Mesodermal cell (in vitro differentiated cells): Measurements from ENCODE around the gene DAGLA.

Experiments used
- H3K27ac ChIP-seq: 2 replicates; pipeline ENCODE4 v1.7.0; 2013; ENCODE audit warnings: mild to moderate bottlenecking, low read depth, low read length, moderate library complexity; ENCODE audit not compliant: severe bottlenecking
- H3K36me3 ChIP-seq: 2 replicates; pipeline ENCODE4 v1.7.1; 2013; ENCODE audit warnings: mild to moderate bottlenecking, low read length, moderate library complexity; ENCODE audit not compliant: control insufficient read depth, insufficient read depth
- H3K4me1 ChIP-seq: one replicate; pipeline ENCODE4 v1.7.1; 2013; ENCODE audit warnings: mild to moderate bottlenecking, low read length; ENCODE audit not compliant: insufficient read depth, control insufficient read depth, poor library complexity, severe bottlenecking
- H3K4me3 ChIP-seq: 2 replicates; pipeline ENCODE4 v1.7.0; 2013; ENCODE audit warnings: low read length, control low read depth, mild to moderate bottlenecking; ENCODE audit not compliant: insufficient read depth, poor library complexity, severe bottlenecking; ENCODE audit errors: extremely low read depth
- H3K9me3 ChIP-seq: 2 replicates; pipeline ENCODE4 v1.7.1; 2013; ENCODE audit warnings: mild to moderate bottlenecking, low read length, moderate library complexity; ENCODE audit not compliant: control insufficient read depth
- WGBS, 2 experiments: methylation state at CpG; one replicate each; pipeline ENCODE4 v1.1.5; 2013; ENCODE audit warnings: missing lambda C conversion rate in 2 of 2; ENCODE audit not compliant: insufficient coverage in 2 of 2; 5-methylcytosine and 5-hydroxymethylcytosine counted together

DAGLA gene

GRCh38 chr11:61718046-61718531, 37.9 kb downstream of the DAGLA start:
- Histone ChIP-seq H3K27ac (peak overlapping the region; percentile 64), H3K36me3 (peaks cover 7% of the 10 kb centered on the region), H3K4me3 (peak overlapping the region; percentile 41), H3K4me1 (peaks cover 58% of the 10 kb centered on the region), H3K9me3 (no peaks in the 10 kb centered on the region)
- WGBS, 2 experiments = 11 to 25% methylated on average over 5 to 6 of the region's 9 CpGs

GRCh38 chr11:61718621-61719302, 38.6 kb downstream of the DAGLA start:
- H3K36me3 ChIP-seq = peaks cover 9% of the 10 kb centered on the region
- no peaks in the 10 kb centered on the region for H3K9me3 ChIP-seq
- WGBS, 2 experiments = 6 to 14% methylated on average over 16 to 20 of the region's 21 CpGs
- H3K4me3 ChIP-seq = peak overlapping the region; percentile 41
- peaks cover 55% of the 10 kb centered on the region for H3K4me1 ChIP-seq
- peak overlapping the region; percentile 41 for H3K27ac ChIP-seq

- H3K27ac ChIP-seq = no peak overlapping the region
- peaks cover 20% of the 10 kb centered on the region for H3K36me3 ChIP-seq
- no peaks in the 10 kb centered on the region for H3K9me3 ChIP-seq
- peaks cover 46% of the 10 kb centered on the region for H3K4me1 ChIP-seq
- WGBS, 2 experiments = 94 to 96% methylated on average over 11 to 12 of the region's 12 CpGs
- H3K4me3 ChIP-seq = no peak overlapping the region
Observed at GRCh38 chr11:61719978-61720377, 39.8 kb downstream of the DAGLA start.

- H3K4me3 ChIP-seq = no peak overlapping the region
- peaks cover 21% of the 10 kb centered on the region for H3K36me3 ChIP-seq
- H3K4me1 ChIP-seq = peaks cover 47% of the 10 kb centered on the region
- no peak overlapping the region for H3K27ac ChIP-seq
- 97 to 98% methylated on average over 18 to 20 of the region's 20 CpGs for WGBS, 2 experiments
- no peaks in the 10 kb centered on the region for H3K9me3 ChIP-seq
Observed at GRCh38 chr11:61720597-61720996, 40.4 kb downstream of the DAGLA start.

GRCh38 chr11:61724437-61724836, 44.2 kb downstream of the DAGLA start:
- Histone ChIP-seq H3K36me3 (peaks cover 41% of the 10 kb centered on the region), H3K4me1 (peaks cover 25% of the 10 kb centered on the region), H3K4me3 (no peak overlapping the region), H3K9me3 (no peaks in the 10 kb centered on the region), H3K27ac (no peak overlapping the region)
- WGBS, 2 experiments = 86 to 96% methylated on average over 8 to 9 of the region's 9 CpGs

- H3K27ac ChIP-seq = no peak overlapping the region
- H3K9me3 ChIP-seq = no peaks in the 10 kb centered on the region
- H3K4me3 ChIP-seq = no peak overlapping the region
- peaks cover 53% of the 10 kb centered on the region for H3K36me3 ChIP-seq
- peaks cover 22% of the 10 kb centered on the region for H3K4me1 ChIP-seq
- WGBS, 2 experiments = 94% methylated on average over 12 of the region's 12 CpGs
Observed at GRCh38 chr11:61725781-61726231, 45.6 kb downstream of the DAGLA start.

GRCh38 chr11:61726775-61727174, 46.6 kb downstream of the DAGLA start:
- H3K36me3 ChIP-seq = peaks cover 48% of the 10 kb centered on the region
- WGBS, 2 experiments = 82 to 96% methylated on average over 8 to 13 of the region's 13 CpGs
- no peak overlapping the region for H3K4me3 ChIP-seq
- no peaks in the 10 kb centered on the region for H3K9me3 ChIP-seq
- peaks cover 25% of the 10 kb centered on the region for H3K4me1 ChIP-seq
- H3K27ac ChIP-seq = no peak overlapping the region

GRCh38 chr11:61727401-61727811, 47.2 kb downstream of the DAGLA start:
- no peak overlapping the region for H3K4me3 ChIP-seq
- no peak overlapping the region for H3K27ac ChIP-seq
- H3K4me1 ChIP-seq = peaks cover 25% of the 10 kb centered on the region
- WGBS, 2 experiments = 79 to 100% methylated on average over 2 to 3 of the region's 3 CpGs
- H3K9me3 ChIP-seq = no peaks in the 10 kb centered on the region
- peaks cover 46% of the 10 kb centered on the region for H3K36me3 ChIP-seq

GRCh38 chr11:61728066-61728939, 48.1 kb downstream of the DAGLA start:
- Histone ChIP-seq H3K4me3 (no peak overlapping the region), H3K9me3 (no peaks in the 10 kb centered on the region), H3K36me3 (peaks cover 46% of the 10 kb centered on the region), H3K27ac (peak overlapping the region; percentile 41), H3K4me1 (peaks cover 25% of the 10 kb centered on the region)
- 91 to 92% methylated on average over 21 to 29 of the region's 33 CpGs for WGBS, 2 experiments

- Histone ChIP-seq H3K27ac (peak overlapping the region; percentile 64), H3K4me3 (no peak overlapping the region), H3K9me3 (no peaks in the 10 kb centered on the region), H3K36me3 (peaks cover 43% of the 10 kb centered on the region), H3K4me1 (peaks cover 25% of the 10 kb centered on the region)
- 86 to 90% methylated on average over 7 to 8 of the region's 8 CpGs for WGBS, 2 experiments
Observed at GRCh38 chr11:61728940-61729219, 48.7 kb downstream of the DAGLA start.
